Thyroid gland (tissue), 4 donors: ENCODE measurements around the gene ARMC9.

ENCODE experiments used
- CTCF ChIP-seq, 6 experiments: fragments of 200-600 bp in 3 of 6; fragments of 450-650 bp in 3 of 6; sonication (generic) in 3 of 6; IDR thresholded peaks; one replicate each; pipeline ENCODE4 v1.5.1; 2016 to 2019; ENCODE audit warnings: antibody characterized with exemption in 6 of 6, mild to moderate bottlenecking in 2 of 6, inconsistent platforms in 1 of 6, moderate library complexity in 1 of 6
- POLR2A ChIP-seq, 2 donors: fragments of 450-650 bp; IDR thresholded peaks; one replicate each; pipeline ENCODE4 v1.6.1; 2017; ENCODE audit warnings: antibody characterized with exemption in 2 of 2, mild to moderate bottlenecking in 2 of 2, moderate library complexity in 1 of 2

- no peak for TF ChIP-seq CTCF (IDR thresholded peaks at IDR 0.05)
- no peak for TF ChIP-seq POLR2A (IDR thresholded peaks at IDR 0.05)
Observed at GRCh38 chr2:231298091-231298490, 99.7 kb downstream of the ARMC9 start.
